ENCODE data around the gene AMPD2.

GRCh38 chr1:109654519-109654918, 34.9 kb downstream of the AMPD2 start:
- TF ChIP-seq POLR2AphosphoS5 (IDR thresholded peaks at IDR 0.05) (no peak), EP300 (IDR thresholded peaks at IDR 0.05) (no peak)
- TF ChIP-seq, protein P1, sequence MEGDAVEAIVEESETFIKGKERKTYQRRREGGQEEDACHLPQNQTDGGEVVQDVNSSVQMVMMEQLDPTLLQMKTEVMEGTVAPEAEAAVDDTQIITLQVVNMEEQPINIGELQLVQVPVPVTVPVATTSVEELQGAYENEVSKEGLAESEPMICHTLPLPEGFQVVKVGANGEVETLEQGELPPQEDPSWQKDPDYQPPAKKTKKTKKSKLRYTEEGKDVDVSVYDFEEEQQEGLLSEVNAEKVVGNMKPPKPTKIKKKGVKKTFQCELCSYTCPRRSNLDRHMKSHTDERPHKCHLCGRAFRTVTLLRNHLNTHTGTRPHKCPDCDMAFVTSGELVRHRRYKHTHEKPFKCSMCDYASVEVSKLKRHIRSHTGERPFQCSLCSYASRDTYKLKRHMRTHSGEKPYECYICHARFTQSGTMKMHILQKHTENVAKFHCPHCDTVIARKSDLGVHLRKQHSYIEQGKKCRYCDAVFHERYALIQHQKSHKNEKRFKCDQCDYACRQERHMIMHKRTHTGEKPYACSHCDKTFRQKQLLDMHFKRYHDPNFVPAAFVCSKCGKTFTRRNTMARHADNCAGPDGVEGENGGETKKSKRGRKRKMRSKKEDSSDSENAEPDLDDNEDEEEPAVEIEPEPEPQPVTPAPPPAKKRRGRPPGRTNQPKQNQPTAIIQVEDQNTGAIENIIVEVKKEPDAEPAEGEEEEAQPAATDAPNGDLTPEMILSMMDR (IDR thresholded peaks at IDR 0.05) = no peak

Data from upper lobe of left lung (tissue), 4 donors.